ENCODE results near the gene ANKRD53. TPM values are rescaled to one million over a fixed set of nuclear protein-coding genes. Genes with fewer than 3 reads are reported as not detected.

The ANKRD53 gene
- total RNA-seq, 2 experiments from 2014 or later = 0.24 TPM; not detected in 1

- peak overlapping the region; percentile 73 for H3K4me3 Mint-ChIP-seq
- CTCF ChIA-PET = interaction anchor here (0.5 to 3.3 kb wide), 23 partner anchors 9 to 243 kb away, joined by 3 to 27 read pairs (median 4); partner anchors contain the start of genes ANKRD53, FIGLA and NAGK
- no peaks in the 10 kb centered on the region for H3K36me3 Mint-ChIP-seq (ENCODE audit: low read depth)
- intact Hi-C loops (cut with micrococcal nuclease) = loop anchor here (1.0 to 5.0 kb wide), 3 partner anchors 16 to 129 kb away; no protein-coding TSS in a partner anchor
- H3K27me3 Mint-ChIP-seq (ENCODE audit: low read depth) = no peaks in the 10 kb centered on the region
- peak; percentile 91 for DNase-seq
- peak overlapping the region; percentile 63 for H3K27ac Mint-ChIP-seq
- H3K4me1 Mint-ChIP-seq (ENCODE audit: low read depth) = peaks cover 16% of the 10 kb centered on the region
- no peaks in the 10 kb centered on the region for H3K9me3 Mint-ChIP-seq
Observed at GRCh38 chr2:71000780-71001591, 22.6 kb downstream of the ANKRD53 start.

GRCh38 chr2:71001592-71001927 is 23.1 kb downstream of the ANKRD53 start:
- H3K27ac Mint-ChIP-seq = no peak overlapping the region
- H3K9me3 Mint-ChIP-seq = no peaks in the 10 kb centered on the region
- H3K4me1 Mint-ChIP-seq (ENCODE audit: low read depth) = peaks cover 15% of the 10 kb centered on the region
- CTCF ChIA-PET = interaction anchor here (0.5 to 3.3 kb wide), 26 partner anchors 10 to 243 kb away, joined by 3 to 27 read pairs (median 4); partner anchors contain the start of genes ANKRD53, FIGLA and NAGK
- no peak for DNase-seq
- intact Hi-C loops (cut with micrococcal nuclease) = loop anchor here (1.0 to 5.0 kb wide), 3 partner anchors 16 to 129 kb away; no protein-coding TSS in a partner anchor
- H3K36me3 Mint-ChIP-seq (ENCODE audit: low read depth) = no peaks in the 10 kb centered on the region
- no peak overlapping the region for H3K4me3 Mint-ChIP-seq
- H3K27me3 Mint-ChIP-seq (ENCODE audit: low read depth) = no peaks in the 10 kb centered on the region

GRCh38 chr2:71001981-71002570 is 23.6 kb downstream of the ANKRD53 start:
- DNase-seq = no peak
- Mint-ChIP-seq H3K4me1 (ENCODE audit: low read depth) (peaks cover 15% of the 10 kb centered on the region), H3K27ac (no peak overlapping the region), H3K9me3 (no peaks in the 10 kb centered on the region), H3K27me3 (ENCODE audit: low read depth) (no peaks in the 10 kb centered on the region), H3K4me3 (no peak overlapping the region), H3K36me3 (ENCODE audit: low read depth) (no peaks in the 10 kb centered on the region)
- intact Hi-C loops (cut with micrococcal nuclease) = loop anchor here (1.0 to 5.0 kb wide), 3 partner anchors 17 to 130 kb away; no protein-coding TSS in a partner anchor
- CTCF ChIA-PET = interaction anchor here (0.8 to 3.3 kb wide), 26 partner anchors 10 to 244 kb away, joined by 3 to 27 read pairs (median 4); partner anchors contain the start of genes ANKRD53, FIGLA and NAGK

- intact Hi-C loops (cut with micrococcal nuclease) = loop anchor here (5.0 kb wide), 1 partner anchor 131 kb away; no protein-coding TSS in a partner anchor
- H3K27me3 Mint-ChIP-seq (ENCODE audit: low read depth) = no peaks in the 10 kb centered on the region
- peaks cover 15% of the 10 kb centered on the region for H3K4me1 Mint-ChIP-seq (ENCODE audit: low read depth)
- H3K36me3 Mint-ChIP-seq (ENCODE audit: low read depth) = no peaks in the 10 kb centered on the region
- no peak overlapping the region for H3K27ac Mint-ChIP-seq
- no peak overlapping the region for H3K4me3 Mint-ChIP-seq
- CTCF ChIA-PET = interaction anchor here (0.6 to 2.9 kb wide), 3 partner anchors 19 to 224 kb away, joined by 3 to 26 read pairs (median 6); no protein-coding TSS in a partner anchor
- H3K9me3 Mint-ChIP-seq = no peaks in the 10 kb centered on the region
- no peak for DNase-seq
Observed at GRCh38 chr2:71003396-71003795, 25.0 kb downstream of the ANKRD53 start.

- DNase-seq = no peak
- intact Hi-C loops (cut with micrococcal nuclease) = loop anchor here (5.0 kb wide), 1 partner anchor 132 kb away; no protein-coding TSS in a partner anchor
- Mint-ChIP-seq H3K27ac (no peak overlapping the region), H3K4me1 (ENCODE audit: low read depth) (peaks cover 15% of the 10 kb centered on the region), H3K36me3 (ENCODE audit: low read depth) (no peaks in the 10 kb centered on the region), H3K9me3 (no peaks in the 10 kb centered on the region), H3K4me3 (no peak overlapping the region), H3K27me3 (ENCODE audit: low read depth) (peaks cover 2% of the 10 kb centered on the region)
- CTCF ChIA-PET = interaction anchor here (0.6 to 1.2 kb wide), 3 partner anchors 19 to 327 kb away, joined by 3 to 6 read pairs (median 4); partner anchors contain the start of gene ZNF638
Observed at GRCh38 chr2:71003966-71004755, 25.7 kb downstream of the ANKRD53 start.

- Mint-ChIP-seq H3K27me3 (ENCODE audit: low read depth) (peaks cover 3% of the 10 kb centered on the region), H3K9me3 (no peaks in the 10 kb centered on the region), H3K4me1 (ENCODE audit: low read depth) (peaks cover 12% of the 10 kb centered on the region), H3K36me3 (ENCODE audit: low read depth) (no peaks in the 10 kb centered on the region), H3K27ac (no peak overlapping the region), H3K4me3 (no peak overlapping the region)
- no peak for DNase-seq
- intact Hi-C loops (cut with micrococcal nuclease) = loop anchor here (5.0 kb wide), 1 partner anchor 133 kb away; no protein-coding TSS in a partner anchor
- CTCF ChIA-PET = interaction anchor here (1.1 kb wide), 1 partner anchor 327 kb away, joined by 4 read pairs; the partner anchor contains the start of gene ZNF638
Observed at GRCh38 chr2:71004857-71005256, 26.4 kb downstream of the ANKRD53 start.

- Mint-ChIP-seq H3K4me1 (ENCODE audit: low read depth) (peaks cover 11% of the 10 kb centered on the region), H3K36me3 (ENCODE audit: low read depth) (no peaks in the 10 kb centered on the region), H3K9me3 (no peaks in the 10 kb centered on the region), H3K27me3 (ENCODE audit: low read depth) (peaks cover 9% of the 10 kb centered on the region), H3K27ac (no peak overlapping the region), H3K4me3 (no peak overlapping the region)
- no peak for DNase-seq
- CTCF ChIA-PET = interaction anchor here (1.1 kb wide), 1 partner anchor 326 kb away, joined by 4 read pairs; the partner anchor contains the start of gene ZNF638
- intact Hi-C loops (cut with micrococcal nuclease) = no loop called here
Observed at GRCh38 chr2:71005271-71006202, 27.1 kb downstream of the ANKRD53 start.

GRCh38 chr2:71006323-71006722 is 27.9 kb downstream of the ANKRD53 start:
- no peak overlapping the region for H3K4me3 Mint-ChIP-seq
- no peaks in the 10 kb centered on the region for H3K36me3 Mint-ChIP-seq (ENCODE audit: low read depth)
- intact Hi-C loops (cut with micrococcal nuclease) = no loop called here
- CTCF ChIA-PET = no interaction called here
- peaks cover 9% of the 10 kb centered on the region for H3K27me3 Mint-ChIP-seq (ENCODE audit: low read depth)
- no peak overlapping the region for H3K27ac Mint-ChIP-seq
- H3K4me1 Mint-ChIP-seq (ENCODE audit: low read depth) = peaks cover 5% of the 10 kb centered on the region
- no peak for DNase-seq
- H3K9me3 Mint-ChIP-seq = no peaks in the 10 kb centered on the region

- intact Hi-C loops (cut with micrococcal nuclease) = no loop called here
- Mint-ChIP-seq H3K9me3 (no peaks in the 10 kb centered on the region), H3K4me3 (no peak overlapping the region), H3K36me3 (ENCODE audit: low read depth) (no peaks in the 10 kb centered on the region), H3K27ac (no peak overlapping the region), H3K27me3 (ENCODE audit: low read depth) (peaks cover 15% of the 10 kb centered on the region), H3K4me1 (ENCODE audit: low read depth) (no peaks in the 10 kb centered on the region)
- CTCF ChIA-PET = interaction anchor here (0.6 to 1.1 kb wide), 3 partner anchors 13 to 60 kb away, joined by 3 to 4 read pairs (median 3); no protein-coding TSS in a partner anchor
- no peak for DNase-seq
Observed at GRCh38 chr2:71006955-71007799, 28.7 kb downstream of the ANKRD53 start.

GRCh38 chr2:71008342-71008741 is 29.9 kb downstream of the ANKRD53 start:
- Mint-ChIP-seq H3K27ac (no peak overlapping the region), H3K27me3 (ENCODE audit: low read depth) (peaks cover 15% of the 10 kb centered on the region), H3K4me1 (ENCODE audit: low read depth) (no peaks in the 10 kb centered on the region), H3K4me3 (no peak overlapping the region), H3K9me3 (no peaks in the 10 kb centered on the region), H3K36me3 (ENCODE audit: low read depth) (no peaks in the 10 kb centered on the region)
- CTCF ChIA-PET = interaction anchor here (0.6 to 1.1 kb wide), 2 partner anchors 15 to 24 kb away, joined by 3 to 4 read pairs; no protein-coding TSS in a partner anchor
- no peak for DNase-seq
- intact Hi-C loops (cut with micrococcal nuclease) = no loop called here

Measured in activated naive CD4-positive, alpha-beta T cell treated with anti-CD3 and anti-CD28 coated beads for 36 hours (primary cell).